Naive thymus-derived CD8-positive, alpha-beta T cell (primary cell): ENCODE data around the gene ANKRD23. TPM values are rescaled to one million over a fixed set of nuclear protein-coding genes. Genes with fewer than 3 reads are reported as not detected.

ENCODE experiments used
- ATAC-seq, 2 donors: fragments of 150-1000 bp; cut with Tn5 transposase in 1 of 2; sonication (Bioruptor Pico), chemical (Tn5 transposase) in 1 of 2; 1 replicate in 1 of 2; 2 replicates in 1 of 2; pipeline ENCODE4 v1.10.0; 2021; ENCODE audit warnings: mild to moderate bottlenecking in 2 of 2, moderate library complexity in 2 of 2
- POLR2A ChIA-PET: fragments of 350-600 bp; sonication (Branson Sonifier 250); formaldehyde crosslinking; loops from one replicate; lab custom pipeline; 2021; ENCODE audit warnings: antibody characterized with exemption; lab: Charles Lee
- DNase-seq, 10 donors: peaks; one replicate each; pipeline versions ENCODE4 v3.0.0 to v3.0.0-alpha.2; 2020 to 2022
- H3K27ac Mint-ChIP-seq, 10 donors: one replicate each; pipeline ENCODE4 v1.8.0; 2020 to 2022; ENCODE audit warnings: mild to moderate bottlenecking in 10 of 10, mixed read lengths in 10 of 10, moderate library complexity in 4 of 10, inconsistent platforms in 1 of 10
- H3K27me3 Mint-ChIP-seq, 5 donors: one replicate each; pipeline ENCODE4 v1.8.0; 2021 to 2022; ENCODE audit warnings: mixed read lengths in 5 of 5
- H3K36me3 Mint-ChIP-seq, 3 donors: one replicate each; pipeline ENCODE4 v1.8.0; 2020 to 2022; ENCODE audit warnings: mixed read lengths in 3 of 3, mild to moderate bottlenecking in 2 of 3, inconsistent platforms in 1 of 3
- H3K4me1 Mint-ChIP-seq, 4 donors: one replicate each; pipeline ENCODE4 v1.8.0; 2021 to 2022; ENCODE audit warnings: mixed read lengths in 4 of 4
- H3K4me3 Mint-ChIP-seq, 10 donors: one replicate each; pipeline ENCODE4 v1.8.0; 2020 to 2022; ENCODE audit warnings: mild to moderate bottlenecking in 10 of 10, mixed read lengths in 10 of 10, moderate library complexity in 6 of 10, inconsistent platforms in 1 of 10
- H3K9me3 Mint-ChIP-seq, 9 donors: one replicate each; pipeline ENCODE4 v1.8.0; 2020 to 2022; ENCODE audit warnings: mixed read lengths in 9 of 9, mild to moderate bottlenecking in 3 of 9, inconsistent platforms in 1 of 9, moderate library complexity in 1 of 9
- polyA plus RNA-seq, 3 donors: library from polyadenylated mRNA; unstranded; fragments of 300-500 nt; fragmentation: Illumina TruSeq; gene quantifications; one replicate each; pipeline ENCODE4 v1.2.3, GENCODE V29; 2021
- total RNA-seq, 8 experiments: library from RNA in 2 of 8; stranded (reverse) in 2 of 8; gene quantifications; one replicate each; pipeline ENCODE4 v1.2.3 and lab custom pipeline; 2021 to 2026

ANKRD23 gene
- total and polyA plus RNA-seq, 5 experiments from 2014 or later = 0.15 to 16.2 (median 0.57) TPM

GRCh38 chr2:96841701-96842495 is 1.9 kb downstream of the ANKRD23 start:
- no peak for DNase-seq
- H3K4me3 Mint-ChIP-seq = peak overlapping the region in 1 of 10 donors; percentile 26
- ATAC-seq = no peak
- no peaks in the 10 kb centered on the region for H3K9me3 Mint-ChIP-seq
- H3K4me1 Mint-ChIP-seq = peaks cover 9 to 27% (median 16%) of the 10 kb centered on the region in 4 donors
- H3K27ac Mint-ChIP-seq = peak overlapping the region in 3 of 10 donors; percentile 40 to 66 (median 63)
- no peaks in the 10 kb centered on the region for H3K27me3 Mint-ChIP-seq
- POLR2A ChIA-PET = interaction anchor here (0.6 to 1.4 kb wide), 4 partner anchors 23 to 864 kb away, joined by 3 to 5 read pairs (median 4); partner anchors contain the start of gene CNNM3
- H3K36me3 Mint-ChIP-seq = peaks cover 0 to 6% (median 3%) of the 10 kb centered on the region in 3 donors

- H3K4me3 Mint-ChIP-seq = peak overlapping the region; percentile 10 to 75 (median 40)
- ATAC-seq = no peak
- DNase-seq = no peak
- peaks cover 10 to 27% (median 16%) of the 10 kb centered on the region in 4 donors for H3K4me1 Mint-ChIP-seq
- no peaks in the 10 kb centered on the region for H3K9me3 Mint-ChIP-seq
- POLR2A ChIA-PET = interaction anchor here (0.5 to 3.3 kb wide), 8 partner anchors 10 to 303 kb away, joined by 3 to 32 read pairs (median 4); partner anchors contain the start of genes ANKRD39, ARID5A and CNNM3
- H3K27me3 Mint-ChIP-seq = no peaks in the 10 kb centered on the region
- H3K27ac Mint-ChIP-seq = peak overlapping the region in 5 of 10 donors; percentile 37 to 67 (median 48)
- H3K36me3 Mint-ChIP-seq = peaks cover 0 to 8% (median 0%) of the 10 kb centered on the region in 3 donors
Measured at GRCh38 chr2:96839875-96840850, 3.7 kb downstream of the ANKRD23 start.

- POLR2A ChIA-PET = interaction anchor here (0.8 to 3.3 kb wide), 7 partner anchors 11 to 116 kb away, joined by 3 to 32 read pairs (median 5); partner anchors contain the start of genes ANKRD39 and CNNM3
- peaks cover 0 to 16% (median 0%) of the 10 kb centered on the region in 3 donors for H3K36me3 Mint-ChIP-seq
- DNase-seq = peak; percentile 62 to 89 (median 80)
Measured at GRCh38 chr2:96839293-96839874, 4.4 kb downstream of the ANKRD23 start.

GRCh38 chr2:96838345-96839292 is 5.2 kb downstream of the ANKRD23 start:
- Mint-ChIP-seq H3K4me1 (peaks cover 10 to 27% (median 16%) of the 10 kb centered on the region in 4 donors), H3K27me3 (no peaks in the 10 kb centered on the region), H3K4me3 (peak overlapping the region; percentile 13 to 81 (median 74)), H3K27ac (peak overlapping the region in 9 of 10 donors; percentile 46 to 92 (median 80)), H3K36me3 (peaks cover 0 to 20% (median 0%) of the 10 kb centered on the region in 3 donors), H3K9me3 (no peaks in the 10 kb centered on the region)
- ATAC-seq (peak in 1 of 2 donors; percentile 6), DNase-seq (no peak)
- POLR2A ChIA-PET = interaction anchor here (0.7 to 3.3 kb wide), 7 partner anchors 10 to 124 kb away, joined by 3 to 32 read pairs (median 3); partner anchors contain the start of genes ANKRD39 and CNNM3

More at GRCh38 chr2:96839293-96839874, 4.4 kb downstream of the ANKRD23 start:
- no peaks in the 10 kb centered on the region for H3K27me3 Mint-ChIP-seq
- peak overlapping the region in 8 of 10 donors; percentile 46 to 92 (median 81) for H3K27ac Mint-ChIP-seq
- no peaks in the 10 kb centered on the region for H3K9me3 Mint-ChIP-seq
- ATAC-seq = peak; percentile 96 to 98
- H3K4me3 Mint-ChIP-seq = peak overlapping the region; percentile 13 to 81 (median 74)
- peaks cover 10 to 27% (median 16%) of the 10 kb centered on the region in 4 donors for H3K4me1 Mint-ChIP-seq

- Mint-ChIP-seq H3K27ac (peak overlapping the region in 4 of 10 donors; percentile 11 to 82 (median 42)), H3K4me3 (no peak overlapping the region), H3K27me3 (no peaks in the 10 kb centered on the region), H3K4me1 (peaks cover 8 to 23% (median 14%) of the 10 kb centered on the region in 4 donors), H3K9me3 (no peaks in the 10 kb centered on the region), H3K36me3 (peaks cover 0 to 30% (median 2%) of the 10 kb centered on the region in 3 donors)
- DNase-seq = no peak
- POLR2A ChIA-PET = interaction anchor here (3.3 kb wide), 1 partner anchor 20 kb away, joined by 32 read pairs; the partner anchor contains the start of gene CNNM3
- no peak for ATAC-seq
Measured at GRCh38 chr2:96837575-96837974, 6.2 kb downstream of the ANKRD23 start.

GRCh38 chr2:96835830-96836229 is 8.0 kb downstream of the ANKRD23 start:
- Mint-ChIP-seq H3K27ac (peak overlapping the region in 1 of 10 donors; percentile 66), H3K4me3 (no peak overlapping the region), H3K4me1 (peaks cover 10 to 21% (median 13%) of the 10 kb centered on the region in 4 donors), H3K27me3 (no peaks in the 10 kb centered on the region), H3K9me3 (no peaks in the 10 kb centered on the region), H3K36me3 (peaks cover 0 to 47% (median 6%) of the 10 kb centered on the region in 3 donors)
- POLR2A ChIA-PET = interaction anchor here (1.6 kb wide), 1 partner anchor 19 kb away, joined by 6 read pairs; the partner anchor contains the start of gene CNNM3
- DNase-seq (no peak), ATAC-seq (no peak)

GRCh38 chr2:96832754-96833507 is 10.9 kb downstream of the ANKRD23 start:
- Mint-ChIP-seq H3K36me3 (peaks cover 0 to 75% (median 6%) of the 10 kb centered on the region in 3 donors), H3K27me3 (no peaks in the 10 kb centered on the region)
- no peak for ATAC-seq

GRCh38 chr2:96832408-96832753 is 11.4 kb downstream of the ANKRD23 start:
- no peaks in the 10 kb centered on the region for H3K9me3 Mint-ChIP-seq
- H3K4me3 Mint-ChIP-seq = no peak overlapping the region
- peaks cover 0 to 80% (median 6%) of the 10 kb centered on the region in 3 donors for H3K36me3 Mint-ChIP-seq
- POLR2A ChIA-PET = interaction anchor here (1.4 kb wide), 1 partner anchor 25 kb away, joined by 4 read pairs; the partner anchor contains the start of gene ANKRD39
- H3K27me3 Mint-ChIP-seq = no peaks in the 10 kb centered on the region
- DNase-seq (no peak), ATAC-seq (no peak)
- no peak overlapping the region for H3K27ac Mint-ChIP-seq
- H3K4me1 Mint-ChIP-seq = peaks cover 0 to 6% (median 0%) of the 10 kb centered on the region in 4 donors

More at GRCh38 chr2:96832754-96833507, 10.9 kb downstream of the ANKRD23 start:
- no peak overlapping the region for H3K4me3 Mint-ChIP-seq
- H3K9me3 Mint-ChIP-seq = no peaks in the 10 kb centered on the region
- H3K4me1 Mint-ChIP-seq = peaks cover 0 to 6% (median under 1%) of the 10 kb centered on the region in 4 donors
- POLR2A ChIA-PET = interaction anchor here (1.4 kb wide), 1 partner anchor 25 kb away, joined by 4 read pairs; the partner anchor contains the start of gene ANKRD39
- no peak for DNase-seq
- H3K27ac Mint-ChIP-seq = peak overlapping the region in 4 of 10 donors; percentile 11 to 71 (median 47)

GRCh38 chr2:96831679-96832078 is 12.1 kb downstream of the ANKRD23 start:
- Mint-ChIP-seq H3K27me3 (no peaks in the 10 kb centered on the region), H3K4me1 (peaks cover 0 to 6% (median 0%) of the 10 kb centered on the region in 4 donors), H3K4me3 (no peak overlapping the region), H3K27ac (peak overlapping the region in 3 of 10 donors; percentile 34 to 61 (median 55)), H3K36me3 (peaks cover 0 to 87% (median 6%) of the 10 kb centered on the region in 3 donors), H3K9me3 (no peaks in the 10 kb centered on the region)
- POLR2A ChIA-PET = interaction anchor here (1.4 kb wide), 1 partner anchor 26 kb away, joined by 4 read pairs; the partner anchor contains the start of gene ANKRD39
- no peak for ATAC-seq
- DNase-seq = no peak
